ENCODE measurements around the gene PCSK4.

Gene PCSK4

GRCh38 chr19:1433119-1434039 is 56.8 kb downstream of the PCSK4 start:
- no peak overlapping the region for H3K4me3 ChIP-seq (ENCODE audit: low read length in 2 of 2)
- H3K9me3 ChIP-seq (ENCODE audit: control insufficient read depth in 2 of 2, low read length in 2 of 2) = no peaks in the 10 kb centered on the region
- H3K9ac ChIP-seq (ENCODE audit: low read length in 2 of 2) = no peak overlapping the region
- peaks cover 3% of the 10 kb centered on the region for H3K4me1 ChIP-seq (ENCODE audit: control insufficient read depth, insufficient read depth, low read length)
- no peak overlapping the region for H3K27ac ChIP-seq (ENCODE audit: low read length)
- peaks cover 26 to 31% of the 10 kb centered on the region in 2 donors for H3K36me3 ChIP-seq (ENCODE audit: control insufficient read depth in 2 of 2, insufficient read depth in 2 of 2, low read length in 2 of 2)
- no peaks in the 10 kb centered on the region for H3K27me3 ChIP-seq (ENCODE audit: control insufficient read depth in 1 of 2, insufficient read depth in 2 of 2, low read length in 2 of 2)

DNA sequence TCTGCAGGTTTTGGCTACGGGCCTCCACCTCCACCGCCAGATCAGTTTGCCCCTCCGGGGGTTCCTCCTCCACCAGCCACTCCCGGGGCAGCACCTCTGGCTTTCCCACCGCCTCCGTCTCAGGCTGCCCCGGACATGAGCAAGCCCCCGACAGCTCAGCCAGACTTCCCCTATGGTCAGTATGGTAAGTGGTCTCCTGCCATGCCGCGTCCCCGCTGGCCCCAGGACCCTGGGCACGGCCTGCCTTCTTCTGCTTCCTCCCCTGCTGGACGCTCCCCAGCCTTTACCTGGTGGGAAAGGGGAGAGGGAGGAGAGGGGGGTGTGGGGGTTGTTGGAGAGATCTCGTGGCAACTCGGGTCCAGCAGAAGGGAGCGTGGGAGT is 57.7 kb downstream of the PCSK4 start:
- H3K4me3 ChIP-seq (ENCODE audit: low read length in 2 of 2) = no peak overlapping the region
- H3K27ac ChIP-seq (ENCODE audit: low read length) = no peak overlapping the region
- H3K27me3 ChIP-seq (ENCODE audit: control insufficient read depth in 1 of 2, insufficient read depth in 2 of 2, low read length in 2 of 2) = no peaks in the 10 kb centered on the region
- H3K4me1 ChIP-seq (ENCODE audit: control insufficient read depth, insufficient read depth, low read length) = peaks cover 3% of the 10 kb centered on the region
- no peaks in the 10 kb centered on the region for H3K9me3 ChIP-seq (ENCODE audit: control insufficient read depth in 2 of 2, low read length in 2 of 2)
- H3K9ac ChIP-seq (ENCODE audit: low read length in 2 of 2) = no peak overlapping the region
- H3K36me3 ChIP-seq (ENCODE audit: control insufficient read depth in 2 of 2, insufficient read depth in 2 of 2, low read length in 2 of 2) = peaks cover 26 to 35% of the 10 kb centered on the region in 2 donors

DNA sequence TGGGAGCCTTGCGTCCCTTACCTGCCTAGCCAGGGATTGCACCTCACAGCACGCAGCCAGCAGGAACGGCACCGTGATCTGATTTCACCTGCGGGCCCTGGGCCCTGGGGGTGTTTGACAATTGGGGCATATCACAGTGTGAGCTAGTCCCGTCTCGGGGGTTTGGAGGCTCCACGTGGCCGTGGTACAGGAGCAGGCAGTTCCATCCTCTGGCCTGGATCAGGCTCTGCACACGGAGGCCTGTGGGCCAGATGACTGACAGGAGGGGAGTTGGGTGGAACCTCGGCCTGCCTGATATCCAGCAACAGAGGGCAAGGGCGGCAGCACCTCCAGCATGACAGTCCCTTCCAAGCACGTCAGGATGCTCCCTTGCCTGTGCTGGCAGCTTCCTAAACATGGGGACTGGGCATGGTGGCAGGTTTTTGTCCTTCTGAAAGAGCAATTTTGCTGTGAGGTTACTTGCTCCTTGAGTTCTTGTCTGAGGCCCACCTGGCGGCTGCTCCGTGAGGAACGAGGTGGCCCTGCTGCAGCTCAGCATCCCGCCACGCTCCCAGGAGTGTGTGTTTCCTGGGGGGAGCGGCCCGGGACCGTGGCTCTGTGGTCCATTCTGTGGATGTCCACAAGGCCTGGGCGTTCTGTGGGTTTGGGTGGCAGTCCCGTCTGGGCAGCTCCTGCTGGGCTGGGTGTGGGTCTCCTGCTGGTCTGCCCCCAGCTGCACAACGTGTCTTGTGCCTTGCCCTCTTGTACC is 58.2 kb downstream of the PCSK4 start:
- Histone ChIP-seq H3K27me3 (ENCODE audit: control insufficient read depth in 1 of 2, insufficient read depth in 2 of 2, low read length in 2 of 2) (no peaks in the 10 kb centered on the region), H3K4me1 (ENCODE audit: control insufficient read depth, insufficient read depth, low read length) (peaks cover 3% of the 10 kb centered on the region), H3K4me3 (ENCODE audit: low read length in 2 of 2) (no peak overlapping the region), H3K9ac (ENCODE audit: low read length in 2 of 2) (no peak overlapping the region), H3K27ac (ENCODE audit: low read length) (no peak overlapping the region), H3K36me3 (ENCODE audit: control insufficient read depth in 2 of 2, insufficient read depth in 2 of 2, low read length in 2 of 2) (peaks cover 28 to 40% of the 10 kb centered on the region in 2 donors), H3K9me3 (ENCODE audit: control insufficient read depth in 2 of 2, low read length in 2 of 2) (no peaks in the 10 kb centered on the region)
